T-cell (primary cell): ENCODE results near the gene SPATA46. TPM values are rescaled to one million over a fixed set of nuclear protein-coding genes. Genes with fewer than 3 reads are reported as not detected.

ENCODE experiments used
- ATAC-seq, 4 experiments: fragments of 200-7000 bp in 3 of 4; fragments of 150-1000 bp in 1 of 4; cut with Tn5 transposase; replicated peaks in 1 of 4; 1 replicate in 3 of 4; 2 replicates in 1 of 4; pipeline ENCODE4 v1.10.0; 2021; ENCODE audit warnings: moderate library complexity in 3 of 4, mild to moderate bottlenecking in 2 of 4, moderate number of reproducible peaks in 1 of 4
- CTCF ChIA-PET, 2 donors: fragments of 300-600 bp; sonication (Branson Sonifier 250); formaldehyde crosslinking; loops; one replicate each; lab custom pipeline; 2022; ENCODE audit warnings: antibody characterized with exemption in 2 of 2; lab: Charles Lee
- POLR2A ChIA-PET, 2 donors: fragments of 300-600 bp; sonication (Branson Sonifier 250); formaldehyde crosslinking; loops; one replicate each; lab custom pipeline; 2022; ENCODE audit warnings: antibody characterized with exemption in 2 of 2; lab: Charles Lee
- DNase-seq, 35 experiments: peaks; one replicate each; pipeline versions ENCODE4 v3.0.0 to v3.0.0-alpha.2; 2013 to 2023
- H3K27ac ChIP-seq: one replicate; pipeline ENCODE4 v1.5.1; 2013; ENCODE audit warnings: low read length
- H3K27me3 ChIP-seq, 2 experiments: replicated peaks in 1 of 2; 1 replicate in 1 of 2; 2 replicates in 1 of 2; pipeline versions ENCODE4 v1.6.1 to v1.7.0; 2013; ENCODE audit warnings: low read length in 1 of 2, mixed read lengths in 1 of 2; ENCODE audit not compliant: control insufficient read depth in 2 of 2, insufficient read depth in 2 of 2; ENCODE audit errors: extremely low read depth in 1 of 2
- H3K36me3 ChIP-seq, 2 donors: 1 replicate in 1 of 2; 2 replicates in 1 of 2; pipeline versions ENCODE4 v1.6.1 to v1.7.0; 2013; ENCODE audit warnings: low read length in 1 of 2; ENCODE audit not compliant: control insufficient read depth in 2 of 2, insufficient read depth in 1 of 2; ENCODE audit errors: extremely low read depth in 1 of 2
- H3K4me1 ChIP-seq, 2 experiments: 1 replicate in 1 of 2; 2 replicates in 1 of 2; pipeline versions ENCODE4 v1.6.1 to v1.7.0; 2013; ENCODE audit warnings: low read length in 2 of 2, mixed read lengths in 1 of 2; ENCODE audit not compliant: insufficient read depth in 2 of 2, control insufficient read depth in 1 of 2; ENCODE audit errors: extremely low read depth in 1 of 2
- H3K4me3 ChIP-seq, 2 donors: 1 replicate in 1 of 2; 2 replicates in 1 of 2; pipeline versions ENCODE4 v1.5.1 to v1.7.0; 2013; ENCODE audit warnings: mild to moderate bottlenecking in 2 of 2, low read length in 1 of 2, moderate library complexity in 1 of 2; ENCODE audit not compliant: control insufficient read depth in 1 of 2; ENCODE audit errors: extremely low read depth in 1 of 2
- H3K9me3 ChIP-seq: 2 replicates; pipeline ENCODE4 v1.7.0; 2013
- H3K27ac Mint-ChIP-seq, 2 donors: one replicate each; pipeline ENCODE4 v1.8.0; 2020 to 2021; ENCODE audit warnings: mild to moderate bottlenecking in 2 of 2, mixed read lengths in 2 of 2
- H3K27me3 Mint-ChIP-seq, 2 donors: one replicate each; pipeline ENCODE4 v1.8.0; 2021 to 2022; ENCODE audit warnings: mixed read lengths in 2 of 2
- H3K36me3 Mint-ChIP-seq: one replicate; pipeline ENCODE4 v1.8.0; 2021; ENCODE audit warnings: mixed read lengths
- H3K4me1 Mint-ChIP-seq, 3 donors: one replicate each; pipeline ENCODE4 v1.8.0; 2020 to 2022; ENCODE audit warnings: mixed read lengths in 3 of 3, mild to moderate bottlenecking in 1 of 3
- H3K4me3 Mint-ChIP-seq, 3 donors: one replicate each; pipeline ENCODE4 v1.8.0; 2020 to 2022; ENCODE audit warnings: mild to moderate bottlenecking in 3 of 3, mixed read lengths in 3 of 3, moderate library complexity in 3 of 3
- H3K9me3 Mint-ChIP-seq, 3 donors: one replicate each; pipeline ENCODE4 v1.8.0; 2020 to 2022; ENCODE audit warnings: mixed read lengths in 3 of 3
- WGBS: methylation state at CpG from one replicate; pipeline ENCODE4 v1.1.5; 2013; ENCODE audit warnings: missing lambda C conversion rate; ENCODE audit not compliant: insufficient coverage; 5-methylcytosine and 5-hydroxymethylcytosine counted together
- total RNA-seq, 35 experiments: library from RNA in 6 of 35; stranded (reverse) in 6 of 35; fragments of 120-200 nt in 1 of 35; gene quantifications; one replicate each; pipeline versions ENCODE4 v1.2.1 to v1.2.4 and lab custom pipeline; 2013 to 2026

SPATA46 gene
- total RNA-seq, 5 donors from 2014 or later (not counting 1 experiment from before 2014, with no cell fraction given) = not detected

- WGBS = no CpG with 5 or more reads among the region's 3 CpGs
- H3K36me3 Mint-ChIP-seq = no peaks in the 10 kb centered on the region
- Histone ChIP-seq H3K4me3 (no peak overlapping the region), H3K27me3 (peaks cover 0 to 3% of the 10 kb centered on the region in 2 experiments), H3K27ac (no peak overlapping the region), H3K36me3 (no peaks in the 10 kb centered on the region), H3K9me3 (no peaks in the 10 kb centered on the region), H3K4me1 (no peaks in the 10 kb centered on the region)
- CTCF ChIA-PET = no interaction called here
- H3K27ac Mint-ChIP-seq = no peak overlapping the region
- no peaks in the 10 kb centered on the region for H3K4me1 Mint-ChIP-seq
- H3K4me3 Mint-ChIP-seq = no peak overlapping the region
- H3K27me3 Mint-ChIP-seq = peaks cover 25 to 30% of the 10 kb centered on the region in 2 donors
- POLR2A ChIA-PET = no interaction called here
- DNase-seq (no peak), ATAC-seq (no peak)
- H3K9me3 Mint-ChIP-seq = no peaks in the 10 kb centered on the region
These were observed 19.7 kb upstream of the SPATA46 start for GRCh38 chr1:162396201-162396906.

GRCh38 chr1:162391790-162392563, 15.3 kb upstream of the SPATA46 start:
- no peak overlapping the region for H3K27ac ChIP-seq
- no peaks in the 10 kb centered on the region for H3K36me3 ChIP-seq
- no peaks in the 10 kb centered on the region for H3K36me3 Mint-ChIP-seq
- 80% methylated on average over 1 of the region's 4 CpGs for WGBS
- no peak overlapping the region for H3K4me3 Mint-ChIP-seq
- POLR2A ChIA-PET = no interaction called here
- no peak overlapping the region for H3K27ac Mint-ChIP-seq
- H3K4me1 Mint-ChIP-seq = peaks cover 5 to 7% (median 6%) of the 10 kb centered on the region in 3 donors
- H3K4me1 ChIP-seq = no peaks in the 10 kb centered on the region
- no peak overlapping the region for H3K4me3 ChIP-seq
- H3K27me3 Mint-ChIP-seq = peaks cover 24 to 27% of the 10 kb centered on the region in 2 donors
- no peaks in the 10 kb centered on the region for H3K9me3 Mint-ChIP-seq
- no peak for ATAC-seq
- CTCF ChIA-PET = interaction anchor here (0.6 kb wide), 4 partner anchors 23 to 818 kb away, joined by 3 to 7 read pairs (median 4); no protein-coding TSS in a partner anchor
- no peaks in the 10 kb centered on the region for H3K9me3 ChIP-seq
- H3K27me3 ChIP-seq = peaks cover 0 to 25% of the 10 kb centered on the region in 2 experiments
- DNase-seq = peak in 1 of 35 experiments; percentile 29

- Histone ChIP-seq H3K9me3 (no peaks in the 10 kb centered on the region), H3K4me3 (no peak overlapping the region), H3K36me3 (no peaks in the 10 kb centered on the region), H3K27me3 (peaks cover 0 to 32% of the 10 kb centered on the region in 2 experiments), H3K27ac (no peak overlapping the region), H3K4me1 (no peaks in the 10 kb centered on the region)
- Mint-ChIP-seq H3K4me3 (no peak overlapping the region), H3K9me3 (no peaks in the 10 kb centered on the region), H3K27ac (no peak overlapping the region), H3K36me3 (no peaks in the 10 kb centered on the region), H3K4me1 (peaks cover 5 to 7% (median 6%) of the 10 kb centered on the region in 3 donors), H3K27me3 (peaks cover 15 to 24% of the 10 kb centered on the region in 2 donors)
- 77% methylated on average over 12 of the region's 15 CpGs for WGBS
- no peak for DNase-seq
- ChIA-PET POLR2A (interaction anchor here in 1 of 2 donors (0.5 kb wide), 1 partner anchor 14 kb away, joined by 3 read pairs; no protein-coding TSS in a partner anchor), CTCF (interaction anchor here in 1 of 2 donors (1.0 to 1.4 kb wide), 3 partner anchors 8 to 334 kb away, joined by 3 read pairs; no protein-coding TSS in a partner anchor)
- no peak for ATAC-seq
These were observed 13.9 kb upstream of the SPATA46 start for GRCh38 chr1:162390396-162391185.

- ChIA-PET POLR2A (no interaction called here), CTCF (interaction anchor here in 1 of 2 donors (1.4 kb wide), 1 partner anchor 333 kb away, joined by 3 read pairs; no protein-coding TSS in a partner anchor)
- Histone ChIP-seq H3K36me3 (no peaks in the 10 kb centered on the region), H3K27me3 (peaks cover 0 to 36% of the 10 kb centered on the region in 2 experiments), H3K4me1 (no peaks in the 10 kb centered on the region), H3K9me3 (no peaks in the 10 kb centered on the region), H3K27ac (no peak overlapping the region), H3K4me3 (no peak overlapping the region)
- H3K27me3 Mint-ChIP-seq = peaks cover 15 to 23% of the 10 kb centered on the region in 2 donors
- DNase-seq (no peak), ATAC-seq (no peak)
- peaks cover 5 to 7% (median 6%) of the 10 kb centered on the region in 3 donors for H3K4me1 Mint-ChIP-seq
- no peaks in the 10 kb centered on the region for H3K9me3 Mint-ChIP-seq
- WGBS = 92% methylated on average over 5 of the region's 9 CpGs
- no peaks in the 10 kb centered on the region for H3K36me3 Mint-ChIP-seq
- H3K4me3 Mint-ChIP-seq = no peak overlapping the region
- H3K27ac Mint-ChIP-seq = no peak overlapping the region
These were observed 13.3 kb upstream of the SPATA46 start for GRCh38 chr1:162389971-162390370.

- no peak overlapping the region for H3K27ac ChIP-seq
- Mint-ChIP-seq H3K9me3 (no peaks in the 10 kb centered on the region), H3K4me1 (peaks cover 5 to 7% (median 6%) of the 10 kb centered on the region in 3 donors), H3K27me3 (peaks cover 12 to 20% of the 10 kb centered on the region in 2 donors), H3K27ac (no peak overlapping the region), H3K4me3 (no peak overlapping the region), H3K36me3 (no peaks in the 10 kb centered on the region)
- DNase-seq (no peak), ATAC-seq (no peak)
- POLR2A ChIA-PET = no interaction called here
- H3K9me3 ChIP-seq = no peaks in the 10 kb centered on the region
- 10% methylated on average over 4 of the region's 11 CpGs for WGBS
- H3K36me3 ChIP-seq = no peaks in the 10 kb centered on the region
- no peaks in the 10 kb centered on the region for H3K4me1 ChIP-seq
- H3K27me3 ChIP-seq = peaks cover 0 to 33% of the 10 kb centered on the region in 2 experiments
- H3K4me3 ChIP-seq = no peak overlapping the region
- CTCF ChIA-PET = interaction anchor here in 1 of 2 donors (1.4 kb wide), 1 partner anchor 333 kb away, joined by 3 read pairs; no protein-coding TSS in a partner anchor
These were observed 12.6 kb upstream of the SPATA46 start for GRCh38 chr1:162389021-162389818.
